Dedifferentiated amniotic fluid mesenchymal stem cell (primary cell): Measurements from ENCODE around the gene SYNM.

Experiments
- DNase-seq: peaks from one replicate; pipeline ENCODE4 v3.0.0-alpha.2; 2016; ENCODE audit errors: extremely low spot score

Gene SYNM

DNA sequence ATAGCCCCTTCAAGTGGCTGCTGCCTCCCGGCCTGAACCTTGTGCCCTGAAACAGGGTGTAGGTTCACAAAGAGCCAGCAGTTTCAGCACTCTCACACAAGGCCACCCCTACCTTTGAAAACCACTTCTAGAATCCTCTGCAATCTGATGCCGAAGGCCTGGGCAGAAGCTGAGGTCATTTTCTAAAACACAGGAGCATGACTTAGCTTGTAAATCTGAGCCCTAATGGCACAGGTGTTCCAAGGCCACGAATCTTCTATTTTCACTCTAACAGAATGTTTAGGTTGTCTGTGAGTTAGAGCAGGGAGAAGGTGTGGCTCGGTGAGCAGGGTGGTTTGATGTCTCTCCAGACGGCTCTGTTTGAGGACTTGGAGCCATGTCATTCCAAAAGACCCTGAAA, 62.3 kb downstream of the SYNM start:
- DNase-seq, result no peak

DNA sequence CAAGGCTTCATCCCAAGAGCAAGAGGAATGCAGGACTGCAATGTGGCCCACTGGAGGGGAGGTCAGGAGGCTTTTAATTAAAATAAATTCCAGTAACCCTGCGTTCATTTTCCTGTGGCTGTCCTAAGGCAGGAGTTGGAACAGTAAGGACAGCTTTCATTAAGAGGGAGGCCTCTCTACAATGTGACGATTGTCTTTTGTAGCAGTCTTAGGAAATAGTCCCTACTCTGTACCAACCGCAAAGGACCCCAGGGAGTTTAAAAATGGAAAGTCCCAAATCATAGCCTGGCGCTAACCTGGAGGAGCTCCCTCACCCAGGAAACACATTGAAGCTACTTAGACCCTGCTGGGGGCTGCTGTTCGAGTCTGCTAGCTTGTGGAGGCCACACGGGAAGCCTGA, 62.8 kb downstream of the SYNM start:
- no peak for DNase-seq

DNA sequence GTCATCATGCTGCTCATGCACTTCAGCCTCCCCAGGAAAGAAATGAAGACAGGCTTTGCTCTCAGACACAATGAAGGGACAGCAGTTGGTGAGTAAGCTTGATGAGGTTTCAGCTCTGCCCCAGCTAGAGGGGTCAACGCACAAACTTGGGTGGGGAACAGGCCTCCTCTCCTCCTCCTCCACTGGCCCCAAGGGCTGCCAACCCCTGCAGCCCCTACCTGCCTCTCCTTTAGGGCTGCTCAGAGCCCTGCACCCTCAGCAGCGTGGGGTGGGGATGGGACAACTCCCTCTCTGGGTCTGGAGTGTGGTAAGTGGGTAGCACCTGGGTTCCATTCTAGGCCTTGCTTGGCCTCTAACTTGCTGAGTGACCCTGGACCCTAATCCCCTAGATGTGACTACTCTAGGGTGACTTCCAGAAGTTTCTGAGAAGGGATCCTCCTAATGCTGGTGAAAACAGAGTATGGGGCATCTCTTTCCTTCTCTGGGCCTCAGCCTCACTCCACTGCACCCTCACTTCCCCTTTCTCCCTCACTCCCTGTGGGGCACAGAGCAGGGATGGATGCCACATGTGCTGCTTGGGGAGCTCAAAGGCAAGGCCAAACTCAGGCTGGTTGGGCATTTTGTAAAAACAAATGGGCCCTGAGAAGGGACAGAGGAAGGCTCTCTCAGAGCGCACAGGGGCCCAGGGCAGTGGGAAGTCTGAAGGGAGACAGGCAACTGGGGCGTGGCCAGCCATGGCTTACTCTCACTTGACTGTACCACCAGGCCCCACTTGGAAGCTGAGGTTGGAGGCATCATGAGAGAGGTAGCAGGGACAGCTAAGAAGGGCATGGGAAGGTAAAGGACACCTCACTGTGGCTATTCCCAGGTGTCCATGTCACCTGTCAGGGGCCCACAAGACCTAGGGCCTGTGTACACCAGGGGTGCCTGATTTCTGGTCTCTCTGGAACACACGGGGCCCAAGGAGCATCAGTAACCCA, 64.0 kb downstream of the SYNM start:
- DNase-seq, result no peak

DNA sequence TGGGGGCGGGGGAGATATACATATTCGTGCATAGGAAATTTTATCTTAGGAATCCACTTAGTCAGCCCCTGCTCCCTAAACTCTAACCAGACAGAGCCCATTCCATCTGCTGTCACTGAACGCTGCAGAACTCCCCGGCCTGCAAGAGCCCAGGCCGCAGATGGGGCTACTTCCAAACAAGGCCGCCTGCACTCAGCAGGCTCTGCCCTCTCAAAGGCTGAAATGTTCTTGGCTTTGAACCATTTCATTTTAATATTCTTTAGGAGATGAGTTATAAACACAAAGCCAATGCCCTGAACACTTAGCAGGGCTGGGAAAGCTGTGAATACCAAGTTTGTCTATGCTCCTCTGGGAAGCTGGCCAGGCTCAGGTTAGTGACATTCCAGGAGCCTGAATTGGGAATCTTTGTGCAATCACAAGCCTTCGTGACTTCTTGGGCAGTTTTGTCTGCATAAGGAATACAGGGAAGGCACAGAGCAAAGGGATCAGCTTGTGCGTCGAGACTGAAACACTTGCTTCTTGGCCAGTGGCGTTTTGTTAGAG, 65.0 kb downstream of the SYNM start:
- DNase-seq, result peak; percentile 45

DNA sequence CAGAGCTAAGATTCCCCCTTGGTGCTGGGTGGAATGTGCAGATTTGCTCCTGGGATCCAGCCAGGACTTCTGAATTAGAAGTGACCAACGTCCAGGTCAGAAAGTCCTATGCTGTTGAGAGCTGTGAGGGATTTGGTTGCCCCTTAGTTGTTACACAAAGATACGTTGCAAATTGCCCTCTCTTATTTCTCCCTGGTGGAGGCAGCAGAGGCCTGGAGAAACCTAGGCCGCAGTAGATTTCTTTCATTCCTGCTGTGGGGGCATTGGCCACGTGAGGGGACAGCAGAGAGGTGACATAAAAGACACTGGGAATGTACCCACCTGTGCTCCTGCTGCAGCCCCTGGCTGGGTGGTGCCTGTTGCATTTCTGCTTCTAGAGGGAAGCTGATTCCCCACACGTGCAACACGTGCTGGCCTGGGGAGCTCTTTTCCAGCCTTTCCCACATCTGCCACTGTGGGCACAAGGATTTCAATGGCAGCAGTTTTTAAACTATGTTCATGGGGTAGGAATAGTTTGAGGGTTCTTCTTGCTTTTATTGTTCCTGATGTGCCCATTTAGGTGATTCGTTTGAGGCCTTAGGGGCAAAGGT, 65.7 kb downstream of the SYNM start:
- DNase-seq, result no peak

DNA sequence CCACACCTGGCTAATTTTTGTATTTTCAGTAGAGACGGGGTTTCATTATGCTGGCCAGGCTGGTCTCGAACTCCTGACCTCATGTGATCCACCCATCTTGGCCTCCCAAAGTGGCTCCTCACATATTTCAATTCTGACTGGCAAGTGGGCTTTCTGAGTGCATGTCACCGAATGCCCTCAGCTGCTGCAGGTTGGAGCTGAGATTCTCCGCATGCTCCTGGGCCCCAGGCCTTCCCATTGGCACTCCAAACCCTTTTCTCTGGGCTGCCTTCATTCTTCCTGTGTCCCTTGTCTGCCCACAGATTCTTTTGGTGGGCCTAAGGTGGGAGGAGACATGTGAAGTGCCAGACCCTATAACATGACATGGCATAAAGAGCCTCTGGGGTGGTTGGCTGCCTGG, 67.3 kb downstream of the SYNM start:
- DNase-seq, result no peak

DNA sequence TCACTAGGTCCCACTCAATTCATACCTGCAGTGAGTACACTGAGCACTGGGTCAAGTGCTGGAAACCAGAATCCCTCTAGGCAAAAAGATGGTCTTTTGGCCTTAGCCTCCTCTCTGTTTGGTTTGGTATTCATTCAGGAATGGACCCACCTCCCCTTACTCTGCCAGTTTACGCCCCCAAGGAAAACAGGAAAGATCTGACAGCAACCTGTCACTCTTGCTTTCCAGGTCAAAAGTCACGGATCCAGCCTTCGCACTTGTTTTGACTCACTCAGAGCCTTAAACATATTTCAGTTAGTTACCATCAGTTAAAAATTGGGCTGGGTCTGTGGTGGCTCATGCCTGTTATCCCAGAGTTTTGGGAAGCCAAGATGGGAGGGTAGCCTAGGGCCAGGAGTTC, 68.1 kb downstream of the SYNM start:
- no peak for DNase-seq

DNA sequence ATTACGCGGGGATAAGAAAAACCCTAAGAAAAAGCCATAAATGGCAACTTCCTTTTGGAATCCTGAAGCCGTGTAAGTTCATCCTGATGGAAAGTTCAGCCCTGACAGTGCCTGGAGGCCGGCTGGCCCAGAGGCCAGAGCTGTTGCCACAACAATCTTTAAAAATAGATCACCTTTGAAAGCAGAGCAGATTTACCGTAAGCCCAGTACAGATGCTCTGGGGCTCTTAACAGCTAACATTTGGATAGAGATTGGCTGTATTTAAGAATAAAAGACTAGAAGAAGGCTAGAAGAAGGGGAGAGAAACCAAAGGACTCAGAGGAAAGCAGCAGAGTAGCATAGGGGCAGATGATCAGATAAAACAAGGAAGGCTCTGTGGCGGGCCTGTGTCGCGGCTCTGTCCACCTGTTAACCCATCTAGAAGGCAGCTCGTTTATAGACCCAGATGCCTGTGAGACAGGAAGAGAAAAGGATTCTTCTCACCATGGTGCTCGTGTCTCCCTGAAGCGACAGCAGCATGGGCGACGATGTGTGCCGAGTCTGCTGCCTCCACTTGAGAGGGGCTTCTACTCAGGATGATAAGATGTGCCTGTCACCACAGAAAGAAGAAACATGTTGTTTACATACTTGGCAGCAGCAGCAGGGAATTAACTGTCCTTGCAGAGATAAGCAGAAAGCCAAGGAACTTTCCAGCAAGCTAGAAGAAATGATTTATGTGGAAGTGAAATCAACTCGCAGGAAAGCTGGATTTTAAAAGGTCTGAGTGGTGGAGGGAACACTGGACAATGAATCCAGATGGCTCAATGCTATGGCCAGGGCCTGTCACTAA, 69.9 kb downstream of the SYNM start:
- no peak for DNase-seq

DNA sequence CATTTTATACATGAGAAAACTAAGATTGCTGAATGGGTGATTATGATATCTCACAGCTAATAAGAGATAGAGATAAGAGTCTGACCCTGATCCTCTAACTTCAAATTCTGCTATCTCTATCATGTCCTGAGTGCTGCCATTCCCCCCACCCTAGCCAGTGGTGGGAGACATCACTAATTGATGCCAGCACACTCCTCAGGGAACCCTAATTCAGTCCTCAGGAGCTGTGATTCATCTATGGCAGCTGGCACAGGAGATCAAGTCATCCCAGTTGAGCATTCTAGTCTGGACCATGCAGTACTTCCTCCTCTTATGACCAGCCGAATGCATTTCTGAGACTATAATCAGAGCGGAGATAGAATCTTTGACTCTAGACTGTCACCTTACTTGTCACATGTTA, 71.9 kb downstream of the SYNM start:
- no peak for DNase-seq

DNA sequence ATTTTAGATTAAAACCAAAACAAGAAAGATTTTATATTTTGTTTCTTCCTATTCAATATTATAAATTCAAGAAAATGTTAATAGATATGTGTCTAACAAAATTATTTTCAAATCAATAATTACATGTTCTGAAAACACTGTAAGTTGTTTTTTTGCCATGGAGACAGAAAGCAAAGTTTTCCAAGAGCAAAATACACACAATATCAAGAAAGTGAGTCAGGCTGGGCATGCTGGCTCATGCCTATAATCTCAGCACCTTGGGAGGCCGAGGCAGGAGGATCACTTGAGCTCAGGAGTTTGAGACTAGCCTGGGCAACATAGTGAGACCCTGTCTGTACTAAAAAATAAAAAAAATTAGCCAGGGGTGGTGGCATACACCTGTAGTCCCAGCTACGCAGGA, 72.8 kb downstream of the SYNM start:
- no peak for DNase-seq

DNA sequence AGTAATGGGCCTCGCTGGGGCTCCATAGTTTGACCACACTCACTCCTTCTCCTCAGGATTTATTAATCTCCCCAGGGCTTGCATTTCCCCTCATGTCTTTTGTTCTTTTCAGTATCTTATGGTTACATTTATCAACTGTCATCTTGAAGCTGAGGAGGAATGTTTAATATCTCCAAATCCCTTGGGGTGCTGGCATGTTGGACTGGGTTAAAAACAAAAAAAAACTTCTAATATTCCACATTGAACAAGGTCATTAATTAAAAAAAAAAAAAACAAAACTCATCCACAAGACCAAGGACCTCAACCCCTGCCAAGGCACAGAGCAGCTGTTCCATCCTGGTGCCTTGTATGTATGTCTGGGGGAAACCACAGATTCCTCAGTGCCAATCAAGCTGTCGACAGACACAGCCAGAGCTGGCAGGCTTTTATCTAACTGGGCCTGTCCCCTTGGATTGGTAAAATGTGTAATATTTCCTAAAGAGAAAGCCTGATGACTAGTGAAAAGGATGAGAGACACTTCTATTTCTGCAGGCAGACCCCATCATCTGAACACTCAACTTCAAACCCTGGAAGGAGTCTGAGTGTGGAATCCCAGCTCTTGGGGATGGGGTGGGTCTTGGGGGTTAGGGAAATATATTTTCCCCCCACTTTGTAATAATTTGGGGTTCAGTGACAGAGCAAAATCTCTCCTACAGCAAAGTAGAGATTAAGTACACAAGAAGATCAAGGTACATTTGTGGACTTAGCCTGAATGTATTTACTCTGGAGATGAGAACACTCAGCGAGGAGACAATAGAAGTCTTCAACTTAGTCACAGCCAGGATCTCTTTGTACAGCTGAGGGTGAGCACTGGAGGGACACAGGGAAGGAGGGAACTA, 75.4 kb downstream of the SYNM start:
- DNase-seq, result no peak

DNA sequence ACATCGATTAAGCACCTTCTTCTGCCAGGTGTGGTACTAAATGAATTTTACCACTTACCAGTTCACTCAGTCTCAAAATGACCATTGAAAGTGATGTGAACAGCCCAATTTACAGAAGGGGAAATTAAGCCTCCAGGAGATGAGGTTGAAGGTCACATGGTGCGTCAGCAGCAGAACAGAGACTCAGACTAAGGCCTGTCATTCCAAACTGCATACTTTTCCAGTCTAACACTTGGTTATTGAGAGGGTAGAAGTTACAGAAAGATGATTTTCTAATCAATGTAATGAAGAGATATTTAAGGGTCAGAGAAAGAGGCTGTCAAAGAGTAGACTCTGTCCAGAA, 76.1 kb downstream of the SYNM start:
- DNase-seq, result no peak

DNA sequence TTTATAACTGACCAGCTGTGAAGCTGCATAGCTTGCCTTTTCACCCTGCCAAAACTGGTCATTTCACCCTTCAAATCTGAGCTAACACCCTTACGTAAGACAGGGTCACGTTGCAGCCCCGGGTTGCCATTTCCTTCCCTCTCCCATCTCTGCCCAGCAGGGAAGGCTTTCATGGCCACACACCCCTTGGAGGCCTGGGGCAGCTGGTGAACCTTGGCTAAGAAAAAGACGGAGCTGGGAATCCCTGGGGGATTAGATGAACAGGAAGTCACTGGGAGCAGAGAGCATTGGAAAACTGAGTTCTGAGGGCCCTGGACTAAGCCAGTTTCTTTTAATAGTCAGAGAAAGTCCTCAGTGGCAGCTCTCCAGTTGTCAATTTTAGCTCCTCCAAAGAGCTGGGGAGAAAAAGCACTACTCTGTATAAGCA, 76.7 kb downstream of the SYNM start:
- DNase-seq, result no peak

DNA sequence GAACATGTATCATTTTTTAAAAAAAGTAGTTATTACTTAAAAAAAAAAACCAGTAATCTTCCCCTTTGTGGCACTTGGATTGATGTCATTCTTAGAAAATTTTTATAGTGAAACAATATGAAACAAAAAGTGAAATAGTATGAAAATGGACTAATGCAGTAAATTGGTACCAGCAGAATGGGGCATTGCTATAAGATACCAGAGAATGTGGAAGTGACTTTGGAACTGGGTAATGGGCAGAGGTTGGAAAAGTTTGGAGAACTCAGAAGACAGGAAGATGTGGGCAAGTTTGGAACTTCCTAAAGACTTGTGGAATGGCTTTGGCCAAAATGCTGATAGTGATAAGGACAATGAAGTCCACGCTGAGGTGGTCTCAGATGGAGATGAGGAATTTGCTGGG, 77.9 kb downstream of the SYNM start:
- DNase-seq, result no peak
